ENCODE data around the gene CBX7.

GRCh38 chr22:39109361-39109760 is 43.1 kb downstream of the CBX7 start:
- TF ChIP-seq, protein P1, sequence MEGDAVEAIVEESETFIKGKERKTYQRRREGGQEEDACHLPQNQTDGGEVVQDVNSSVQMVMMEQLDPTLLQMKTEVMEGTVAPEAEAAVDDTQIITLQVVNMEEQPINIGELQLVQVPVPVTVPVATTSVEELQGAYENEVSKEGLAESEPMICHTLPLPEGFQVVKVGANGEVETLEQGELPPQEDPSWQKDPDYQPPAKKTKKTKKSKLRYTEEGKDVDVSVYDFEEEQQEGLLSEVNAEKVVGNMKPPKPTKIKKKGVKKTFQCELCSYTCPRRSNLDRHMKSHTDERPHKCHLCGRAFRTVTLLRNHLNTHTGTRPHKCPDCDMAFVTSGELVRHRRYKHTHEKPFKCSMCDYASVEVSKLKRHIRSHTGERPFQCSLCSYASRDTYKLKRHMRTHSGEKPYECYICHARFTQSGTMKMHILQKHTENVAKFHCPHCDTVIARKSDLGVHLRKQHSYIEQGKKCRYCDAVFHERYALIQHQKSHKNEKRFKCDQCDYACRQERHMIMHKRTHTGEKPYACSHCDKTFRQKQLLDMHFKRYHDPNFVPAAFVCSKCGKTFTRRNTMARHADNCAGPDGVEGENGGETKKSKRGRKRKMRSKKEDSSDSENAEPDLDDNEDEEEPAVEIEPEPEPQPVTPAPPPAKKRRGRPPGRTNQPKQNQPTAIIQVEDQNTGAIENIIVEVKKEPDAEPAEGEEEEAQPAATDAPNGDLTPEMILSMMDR (IDR thresholded peaks at IDR 0.05), result no peak
- TF ChIP-seq POLR2A (IDR thresholded peaks at IDR 0.05), result no peak
